Activated CD8-positive, alpha-beta memory T cell treated with anti-CD3 and anti-CD28 coated beads for 4 hours (primary cell): ENCODE data around the gene DLGAP4.
"Not testable (repeated sequence)": the region's sequence is repeated elsewhere in the genome, so short reads cannot be mapped to it uniquely, and the experiment has no call there.

Experiments
- DNase-seq, 2 donors: peaks; one replicate each; pipeline ENCODE4 v3.0.0-alpha.2; 2020; ENCODE audit warnings: low read depth in 2 of 2

DLGAP4 gene

GRCh38 chr20:36541227-36541767, 235.2 kb downstream of the DLGAP4 start, which contains the start of gene MYL9:
TSS of gene MYL9 (plus strand) at chr20:36541519. CDS start at chr20:36544885, 3,366 bp downstream.
- DNase-seq, result no peak

- DNase-seq, result no peak
Observed at GRCh38 chr20:36541768-36542488, 235.8 kb downstream of the DLGAP4 start.

DNA sequence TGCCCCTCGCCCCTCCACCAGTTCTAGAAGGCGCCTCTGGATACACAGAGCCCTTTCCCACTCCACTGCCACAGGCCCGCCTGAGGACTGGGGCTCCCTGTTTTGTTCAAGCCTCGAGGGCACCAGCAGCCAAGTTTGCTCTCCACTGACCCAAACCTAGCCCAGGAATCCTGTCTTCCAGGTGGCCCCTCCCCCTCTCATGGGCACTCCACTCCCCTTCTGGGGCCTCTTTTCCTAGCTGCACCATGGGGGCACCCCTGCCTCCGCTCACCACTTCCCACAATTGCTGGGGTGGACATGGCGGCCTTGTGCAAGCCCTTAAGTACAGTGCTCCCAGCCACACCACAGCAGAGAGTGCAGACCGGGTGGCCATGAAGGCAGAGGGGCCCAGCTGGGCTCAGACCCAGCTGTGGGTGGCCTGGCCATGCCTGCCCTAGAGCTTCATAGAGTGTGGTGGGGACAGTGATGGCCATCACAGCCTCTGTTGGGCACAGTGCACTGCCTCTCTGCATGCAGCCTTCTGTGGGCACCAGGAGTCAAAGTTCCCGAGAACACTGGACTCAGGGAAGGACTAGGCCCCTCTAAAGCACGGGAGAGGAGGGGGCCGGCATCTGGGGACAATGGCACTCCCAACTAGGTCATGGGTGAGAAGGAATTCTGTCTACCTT, 236.5 kb downstream of the DLGAP4 start:
- DNase-seq, result no peak

- DNase-seq, result no peak
Observed at GRCh38 chr20:36543184-36544133, 237.3 kb downstream of the DLGAP4 start.

DNA sequence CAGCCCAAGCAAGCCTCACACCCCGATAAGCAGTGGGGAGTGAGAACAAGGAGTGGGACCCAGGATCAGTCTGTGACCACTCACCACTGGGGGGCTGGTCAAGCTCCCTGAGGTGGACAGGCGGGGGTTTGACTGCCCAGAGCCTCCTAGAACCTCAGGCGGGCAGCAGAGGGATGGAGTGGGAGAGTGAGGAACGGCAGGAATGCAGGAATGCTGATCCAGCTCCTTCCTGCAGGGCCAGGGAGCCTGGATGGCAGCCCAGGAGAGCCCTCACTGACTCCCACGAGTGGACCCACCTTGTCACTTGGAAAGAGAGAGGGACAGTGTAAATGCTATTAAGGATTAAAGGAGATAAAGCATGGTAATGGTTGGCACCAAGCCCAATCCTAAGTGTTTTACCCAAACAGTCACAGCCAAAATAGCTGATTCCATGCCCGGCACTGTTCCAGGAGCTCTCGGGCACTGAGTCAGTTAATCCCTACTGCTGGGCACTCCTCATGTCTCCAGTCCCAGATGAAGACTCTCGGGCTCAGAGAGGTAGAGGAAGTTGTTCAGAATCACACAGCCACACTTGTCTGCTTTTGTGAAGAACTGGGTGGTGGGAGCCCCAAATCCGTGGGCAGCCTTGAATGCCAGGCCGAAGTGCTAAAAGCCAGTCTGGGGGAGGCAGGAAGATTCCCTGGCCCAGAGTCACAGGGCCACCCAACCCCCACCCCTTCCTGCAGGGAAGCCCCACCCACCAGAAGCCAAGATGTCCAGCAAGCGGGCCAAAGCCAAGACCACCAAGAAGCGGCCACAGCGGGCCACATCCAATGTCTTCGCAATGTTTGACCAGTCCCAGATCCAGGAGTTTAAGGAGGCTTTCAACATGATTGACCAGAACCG, 238.2 kb downstream of the DLGAP4 start:
- DNase-seq, result no peak

- no peak for DNase-seq
Observed at GRCh38 chr20:36546111-36546736, 240.1 kb downstream of the DLGAP4 start.

DNA sequence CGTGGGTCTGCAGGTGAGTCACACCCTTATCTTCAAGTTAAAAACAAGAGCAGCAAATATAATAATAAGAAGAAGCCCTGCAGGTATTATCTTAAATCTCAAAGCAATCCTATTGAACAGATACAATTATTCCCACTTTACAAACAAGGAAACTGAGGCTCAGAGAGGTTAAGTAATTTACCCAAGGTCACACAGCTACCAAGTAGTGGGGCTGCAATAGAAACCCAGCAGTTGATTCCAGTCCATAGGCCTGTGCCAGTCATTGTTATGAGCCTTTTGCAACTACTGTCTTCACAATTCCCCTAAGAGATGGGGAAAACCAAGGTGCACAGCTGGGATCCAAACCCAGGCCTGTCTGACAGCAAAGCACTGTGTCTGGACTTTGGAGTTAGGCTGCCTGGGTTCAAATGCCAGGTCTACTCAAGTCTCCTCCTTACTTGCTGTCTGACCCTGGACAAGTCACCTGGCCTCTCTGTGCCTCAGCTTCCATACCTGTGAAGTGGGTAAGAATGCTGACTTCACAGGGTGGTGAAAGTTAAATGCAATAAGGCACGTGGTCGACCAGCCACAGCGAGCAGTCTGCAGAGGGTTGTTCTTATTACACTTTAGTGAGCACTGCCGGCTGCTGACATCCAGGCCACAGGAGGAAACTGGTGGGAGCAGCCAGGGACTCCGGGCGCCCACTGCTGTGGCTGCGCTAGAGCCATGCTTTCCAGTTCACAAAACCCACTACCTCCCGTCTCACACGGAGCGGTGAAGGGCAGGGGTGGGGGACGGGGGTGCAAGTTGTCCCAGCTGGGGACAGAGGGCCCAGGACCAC, 241.3 kb downstream of the DLGAP4 start:
- no peak for DNase-seq

GRCh38 chr20:36548006-36548315, 241.8 kb downstream of the DLGAP4 start:
- no peak for DNase-seq

GRCh38 chr20:36548704-36549627, 242.8 kb downstream of the DLGAP4 start:
- DNase-seq, result no peak

- DNase-seq, result no peak
Observed at GRCh38 chr20:36549628-36549941, 243.4 kb downstream of the DLGAP4 start.

DNA sequence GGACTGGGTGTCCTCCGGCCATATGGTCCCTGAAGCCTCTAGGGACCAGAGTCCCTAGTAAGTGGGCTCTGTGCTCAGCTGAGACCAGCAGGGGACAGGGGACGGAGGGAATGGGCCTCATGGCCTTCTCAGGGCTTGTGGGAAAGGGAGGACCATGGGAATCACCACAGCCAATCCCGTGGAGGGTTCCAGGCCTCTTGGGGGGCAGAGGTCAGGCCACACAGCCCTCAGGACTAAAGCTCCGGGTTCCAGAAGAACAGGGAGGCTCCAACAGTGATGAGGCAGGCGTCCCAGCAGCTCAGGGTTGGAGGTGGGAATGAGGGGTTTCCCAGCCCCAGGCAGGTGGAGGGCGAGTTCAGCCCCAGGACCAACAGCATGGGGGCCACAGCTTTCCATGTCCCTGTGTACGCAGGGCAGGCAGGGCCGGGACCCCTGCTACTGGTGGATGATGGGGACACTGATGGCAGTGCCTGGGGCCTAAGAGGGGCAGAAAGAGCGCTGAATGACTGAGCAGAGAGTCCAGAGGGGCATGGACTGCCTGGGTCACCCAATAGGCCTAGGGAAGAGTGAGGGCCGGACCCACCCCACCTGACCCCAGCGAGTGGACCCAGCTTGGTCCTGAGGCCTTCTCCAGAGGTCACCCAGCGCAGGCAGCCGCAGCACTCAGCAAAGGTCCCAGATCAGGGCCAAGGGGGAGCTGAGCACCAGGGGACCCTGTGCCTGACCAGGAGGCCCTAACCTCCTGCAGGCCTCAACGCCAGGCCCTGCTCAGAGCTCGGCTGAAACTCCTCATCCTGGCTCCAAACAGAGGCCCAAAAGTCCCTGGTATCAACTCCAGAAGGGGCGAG, 244.0 kb downstream of the DLGAP4 start:
- no peak for DNase-seq

DNA sequence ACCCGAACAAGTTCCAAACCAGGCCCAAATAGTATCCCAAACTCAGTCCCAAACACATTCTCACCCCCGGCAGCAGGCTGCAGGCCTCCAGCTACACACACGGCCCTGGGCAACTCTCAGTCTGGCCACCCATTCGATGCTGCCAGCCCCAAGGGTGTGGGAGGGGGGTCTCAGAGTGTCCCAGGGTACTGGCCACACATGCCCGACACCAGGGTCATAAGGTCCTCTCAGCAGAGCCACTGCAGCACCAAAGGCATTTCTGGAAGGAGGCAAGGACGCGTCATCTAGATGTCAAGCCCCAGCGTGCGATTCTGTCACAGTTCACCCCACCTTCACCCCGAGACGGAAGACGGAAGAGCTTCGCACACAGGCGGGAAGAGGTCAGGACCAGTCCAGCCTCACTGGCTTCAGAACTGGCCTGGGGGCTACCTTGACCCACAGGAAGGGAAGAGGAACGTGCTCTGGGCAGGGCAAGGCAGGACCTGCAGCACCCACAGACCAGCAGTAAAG, 244.7 kb downstream of the DLGAP4 start:
- no peak for DNase-seq

- no peak for DNase-seq
Observed at GRCh38 chr20:36555248-36555647, 249.1 kb downstream of the DLGAP4 start.

DNA sequence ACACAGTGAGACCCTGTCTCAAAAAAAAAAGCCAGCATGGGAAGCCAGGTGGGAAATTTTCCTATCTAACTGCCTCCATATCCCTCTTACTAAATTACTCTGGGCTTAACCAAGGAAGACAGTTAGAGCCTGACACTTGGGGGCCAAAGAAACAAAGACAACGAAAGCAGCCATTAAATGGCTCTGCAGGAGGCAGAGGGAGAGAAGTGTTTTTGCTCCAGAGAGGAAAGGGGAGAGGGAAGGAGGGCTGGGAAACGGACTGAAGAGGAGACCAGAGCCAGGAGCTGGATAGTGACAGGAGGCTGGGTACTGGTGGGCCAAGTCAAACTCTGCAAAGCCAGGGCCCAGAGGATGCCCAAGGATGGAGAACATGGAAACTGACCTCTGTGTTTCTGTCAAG, 256.6 kb downstream of the DLGAP4 start:
- DNase-seq, result no peak

DNA sequence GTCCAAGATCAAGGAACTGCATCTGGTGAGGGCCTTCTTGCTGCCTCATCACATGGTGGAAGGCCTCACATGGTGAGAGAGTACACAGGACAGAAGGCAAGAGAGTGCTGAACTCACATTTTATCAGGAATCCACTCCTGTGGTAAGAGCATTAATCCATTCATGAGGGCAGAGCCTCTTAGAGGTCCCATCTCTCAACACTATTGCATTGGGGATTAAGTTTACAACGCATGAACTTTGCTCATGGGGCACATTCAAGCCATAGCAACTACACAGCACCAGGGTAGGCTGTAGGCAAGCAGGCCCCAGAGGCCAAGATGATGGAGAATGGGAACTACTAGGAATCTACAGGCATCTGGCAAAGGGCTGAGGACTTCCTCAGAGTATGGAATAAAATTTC, 257.2 kb downstream of the DLGAP4 start:
- DNase-seq, result no peak

GRCh38 chr20:36564078-36564725, 258.1 kb downstream of the DLGAP4 start:
- DNase-seq, result not testable (repeated sequence)

- DNase-seq, result not testable (repeated sequence)
Observed at GRCh38 chr20:36564726-36565121, 258.6 kb downstream of the DLGAP4 start.
